ENCODE measurements around the gene P2RX4.

DNA sequence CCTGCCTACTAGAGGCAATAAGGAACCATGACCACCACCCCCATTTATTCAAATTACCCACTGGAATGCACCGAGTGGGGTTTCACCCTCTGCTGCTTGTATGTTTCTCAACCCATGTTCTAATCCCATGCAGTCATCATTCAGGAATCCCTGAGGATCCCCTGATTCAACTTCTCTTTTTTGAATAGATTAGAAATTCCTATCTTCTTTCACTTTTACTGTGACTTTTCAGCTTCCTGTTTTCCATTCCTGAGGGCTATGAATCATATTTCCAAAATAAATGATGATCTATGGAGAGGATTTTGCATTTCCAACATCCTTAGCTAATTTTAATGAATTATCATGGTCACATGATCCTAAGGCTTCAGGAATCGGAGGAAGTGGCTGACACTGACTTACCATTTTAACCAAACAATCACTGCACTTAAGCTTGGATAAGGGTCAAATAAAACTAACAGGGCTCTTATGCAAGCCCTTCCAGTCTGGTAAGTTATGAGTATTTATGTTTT is 19.4 kb upstream of the P2RX4 start:
- TF ChIP-seq POLR2A (IDR thresholded peaks at IDR 0.05; ENCODE audit: borderline replicate concordance, extremely low read depth, insufficient read depth, insufficient read length) (no peak), POLR2AphosphoS5 (IDR thresholded peaks at IDR 0.05; ENCODE audit: low read depth, low read length) (no peak), YY1 (IDR thresholded peaks at IDR 0.05; ENCODE audit: extremely low read depth, insufficient replicate concordance, low read depth, low read length) (no peak), RAD21 (IDR thresholded peaks at IDR 0.05; ENCODE audit: low read depth) (no peak), SIN3A (IDR thresholded peaks at IDR 0.05; ENCODE audit: low read depth) (no peak), CEBPB (IDR thresholded peaks at IDR 0.05; ENCODE audit: low read depth) (no peak), EZH2 (IDR thresholded peaks at IDR 0.05) (no peak)
- TF ChIP-seq, protein P1, sequence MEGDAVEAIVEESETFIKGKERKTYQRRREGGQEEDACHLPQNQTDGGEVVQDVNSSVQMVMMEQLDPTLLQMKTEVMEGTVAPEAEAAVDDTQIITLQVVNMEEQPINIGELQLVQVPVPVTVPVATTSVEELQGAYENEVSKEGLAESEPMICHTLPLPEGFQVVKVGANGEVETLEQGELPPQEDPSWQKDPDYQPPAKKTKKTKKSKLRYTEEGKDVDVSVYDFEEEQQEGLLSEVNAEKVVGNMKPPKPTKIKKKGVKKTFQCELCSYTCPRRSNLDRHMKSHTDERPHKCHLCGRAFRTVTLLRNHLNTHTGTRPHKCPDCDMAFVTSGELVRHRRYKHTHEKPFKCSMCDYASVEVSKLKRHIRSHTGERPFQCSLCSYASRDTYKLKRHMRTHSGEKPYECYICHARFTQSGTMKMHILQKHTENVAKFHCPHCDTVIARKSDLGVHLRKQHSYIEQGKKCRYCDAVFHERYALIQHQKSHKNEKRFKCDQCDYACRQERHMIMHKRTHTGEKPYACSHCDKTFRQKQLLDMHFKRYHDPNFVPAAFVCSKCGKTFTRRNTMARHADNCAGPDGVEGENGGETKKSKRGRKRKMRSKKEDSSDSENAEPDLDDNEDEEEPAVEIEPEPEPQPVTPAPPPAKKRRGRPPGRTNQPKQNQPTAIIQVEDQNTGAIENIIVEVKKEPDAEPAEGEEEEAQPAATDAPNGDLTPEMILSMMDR (IDR thresholded peaks at IDR 0.05 in 2 of 3, conservative IDR thresholded peaks at IDR 0.05 in 1 of 3; ENCODE audit: borderline replicate concordance in 1 of 3, insufficient read depth in 1 of 3, low read depth in 2 of 3, low read length in 2 of 3), result no peak
- TF ChIP-seq, protein P2, sequence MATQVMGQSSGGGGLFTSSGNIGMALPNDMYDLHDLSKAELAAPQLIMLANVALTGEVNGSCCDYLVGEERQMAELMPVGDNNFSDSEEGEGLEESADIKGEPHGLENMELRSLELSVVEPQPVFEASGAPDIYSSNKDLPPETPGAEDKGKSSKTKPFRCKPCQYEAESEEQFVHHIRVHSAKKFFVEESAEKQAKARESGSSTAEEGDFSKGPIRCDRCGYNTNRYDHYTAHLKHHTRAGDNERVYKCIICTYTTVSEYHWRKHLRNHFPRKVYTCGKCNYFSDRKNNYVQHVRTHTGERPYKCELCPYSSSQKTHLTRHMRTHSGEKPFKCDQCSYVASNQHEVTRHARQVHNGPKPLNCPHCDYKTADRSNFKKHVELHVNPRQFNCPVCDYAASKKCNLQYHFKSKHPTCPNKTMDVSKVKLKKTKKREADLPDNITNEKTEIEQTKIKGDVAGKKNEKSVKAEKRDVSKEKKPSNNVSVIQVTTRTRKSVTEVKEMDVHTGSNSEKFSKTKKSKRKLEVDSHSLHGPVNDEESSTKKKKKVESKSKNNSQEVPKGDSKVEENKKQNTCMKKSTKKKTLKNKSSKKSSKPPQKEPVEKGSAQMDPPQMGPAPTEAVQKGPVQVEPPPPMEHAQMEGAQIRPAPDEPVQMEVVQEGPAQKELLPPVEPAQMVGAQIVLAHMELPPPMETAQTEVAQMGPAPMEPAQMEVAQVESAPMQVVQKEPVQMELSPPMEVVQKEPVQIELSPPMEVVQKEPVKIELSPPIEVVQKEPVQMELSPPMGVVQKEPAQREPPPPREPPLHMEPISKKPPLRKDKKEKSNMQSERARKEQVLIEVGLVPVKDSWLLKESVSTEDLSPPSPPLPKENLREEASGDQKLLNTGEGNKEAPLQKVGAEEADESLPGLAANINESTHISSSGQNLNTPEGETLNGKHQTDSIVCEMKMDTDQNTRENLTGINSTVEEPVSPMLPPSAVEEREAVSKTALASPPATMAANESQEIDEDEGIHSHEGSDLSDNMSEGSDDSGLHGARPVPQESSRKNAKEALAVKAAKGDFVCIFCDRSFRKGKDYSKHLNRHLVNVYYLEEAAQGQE (IDR thresholded peaks at IDR 0.05; ENCODE audit: low read depth), result no peak
- TF ChIP-seq, protein P3, sequence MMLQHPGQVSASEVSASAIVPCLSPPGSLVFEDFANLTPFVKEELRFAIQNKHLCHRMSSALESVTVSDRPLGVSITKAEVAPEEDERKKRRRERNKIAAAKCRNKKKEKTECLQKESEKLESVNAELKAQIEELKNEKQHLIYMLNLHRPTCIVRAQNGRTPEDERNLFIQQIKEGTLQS (IDR thresholded peaks at IDR 0.05), result no peak

Data from HCT116 (cell line).